NCI-H69 (cell line): ENCODE measurements around the gene ERFL.

Experiments
- DNase-seq: peaks from one replicate; lab custom pipeline; 2025; lab: John Stamatoyannopoulos, UW

The ERFL gene

GRCh38 chr19:41928221-41928683 lies at the start of gene ERFL:
TSS of gene ERFL (minus strand) at chr19:41928449. CDS start at chr19:41912919, 15,530 bp downstream.
- peak; percentile 46 for DNase-seq

- no peak for DNase-seq
These were observed 49.7 kb upstream of the ERFL start for GRCh38 chr19:41977916-41978315.

GRCh38 chr19:41974652-41975051 lies 46.4 kb upstream of the ERFL start:
- DNase-seq, result no peak

- no peak for DNase-seq
These were observed 43.1 kb upstream of the ERFL start for GRCh38 chr19:41971363-41971762.

- DNase-seq, result no peak
These were observed 41.7 kb upstream of the ERFL start for GRCh38 chr19:41969772-41970458.

GRCh38 chr19:41968751-41969595 lies 40.7 kb upstream of the ERFL start:
- DNase-seq, result no peak

- DNase-seq, result no peak
These were observed 39.0 kb upstream of the ERFL start for GRCh38 chr19:41967054-41967783.

- DNase-seq, result no peak
These were observed 36.9 kb upstream of the ERFL start for GRCh38 chr19:41965106-41965505.

GRCh38 chr19:41960973-41961372 lies 32.7 kb upstream of the ERFL start:
- no peak for DNase-seq

- DNase-seq, result peak; percentile 98
These were observed 31.1 kb upstream of the ERFL start, which contains the start of gene RABAC1 for GRCh38 chr19:41959056-41960053. TSS of gene RABAC1 (minus strand) at chr19:41959321. CDS start at chr19:41959292, 29 bp downstream.

GRCh38 chr19:41958367-41959055 lies 30.3 kb upstream of the ERFL start:
- DNase-seq, result peak; percentile 86

- peak; percentile 92 for DNase-seq
These were observed 29.7 kb upstream of the ERFL start for GRCh38 chr19:41957838-41958366.

GRCh38 chr19:41957161-41957837 lies 29.1 kb upstream of the ERFL start:
- no peak for DNase-seq

- DNase-seq, result no peak
These were observed 28.4 kb upstream of the ERFL start for GRCh38 chr19:41956621-41957020.

- DNase-seq, result no peak
These were observed 27.3 kb upstream of the ERFL start for GRCh38 chr19:41955521-41955920.

GRCh38 chr19:41951686-41952172 lies 23.5 kb upstream of the ERFL start:
- DNase-seq, result peak; percentile 81

- no peak for DNase-seq
These were observed 18.8 kb upstream of the ERFL start for GRCh38 chr19:41947091-41947490.

- DNase-seq, result no peak
These were observed 17.0 kb upstream of the ERFL start for GRCh38 chr19:41945135-41945766.

GRCh38 chr19:41944336-41944735 lies 16.1 kb upstream of the ERFL start:
- DNase-seq, result no peak
